Endothelial cell of umbilical vein (primary cell): Measurements from ENCODE around the gene VWCE. TPM values are rescaled to one million over a fixed set of nuclear protein-coding genes. Genes with fewer than 3 reads are reported as not detected.

ENCODE experiments used
- BruUV-seq: library from RNA; stranded (reverse); fragments of 400-500 nt; replicated peaks from 2 replicates; lab custom pipeline; 2021; lab: Mats Ljungman, UMichigan
- CTCF ChIA-PET: fragments of 300-600, 350-600 bp; sonication (Branson Sonifier 250); formaldehyde crosslinking; loops from one replicate; lab custom pipeline; 2021; ENCODE audit warnings: antibody characterized with exemption, inconsistent platforms; lab: Charles Lee
- POLR2A ChIA-PET: fragments of 300-600, 350-600 bp; sonication (Branson Sonifier 250); formaldehyde crosslinking; loops from one replicate; lab custom pipeline; 2021; ENCODE audit warnings: antibody characterized with exemption, inconsistent platforms; lab: Charles Lee
- DNase-seq: peaks from one replicate; pipeline ENCODE4 v3.0.0-alpha.2; 2011; ENCODE audit warnings: low read depth, low spot score
- FAIRE-seq: peaks from 2 replicates; lab custom pipeline; 2011; peaks lifted over from hg19 to GRCh38; lab: Jason Lieb, UNC
- H2AFZ ChIP-seq: 2 replicates; pipeline ENCODE4 v1.6.0; 2012; ENCODE audit warnings: low read depth, low read length, control low read depth, inconsistent platforms
- H3K27ac ChIP-seq: 2 replicates; pipeline ENCODE4 v1.5.1; 2011; ENCODE audit warnings: low read depth, mild to moderate bottlenecking, control low read depth, low read length, moderate library complexity; ENCODE audit not compliant: insufficient read depth
- H3K27me3 ChIP-seq, 2 experiments: 2 replicates each; pipeline versions ENCODE4 v1.6.0 to v1.6.1; 2011; ENCODE audit warnings: low read length in 2 of 2, mixed read lengths in 1 of 2; ENCODE audit not compliant: control insufficient read depth in 2 of 2, insufficient read depth in 2 of 2
- H3K36me3 ChIP-seq, 2 experiments: 2 replicates in 1 of 2; 3 replicates in 1 of 2; pipeline ENCODE4 v1.5.1; 2011; ENCODE audit warnings: low read length in 2 of 2, mild to moderate bottlenecking in 1 of 2, moderate library complexity in 1 of 2; ENCODE audit not compliant: control insufficient read depth in 2 of 2, insufficient read depth in 2 of 2; ENCODE audit errors: extremely low read depth in 1 of 2
- H3K4me1 ChIP-seq: 3 replicates; pipeline ENCODE4 v1.5.1; 2011; ENCODE audit warnings: mild to moderate bottlenecking, low read length; ENCODE audit not compliant: control insufficient read depth, insufficient read depth; ENCODE audit errors: extremely low read depth
- H3K4me2 ChIP-seq: 2 replicates; pipeline ENCODE4 v1.6.1; 2011; ENCODE audit warnings: low read length, control low read depth, mixed read lengths; ENCODE audit not compliant: insufficient read depth
- H3K4me3 ChIP-seq, 3 experiments: fragments of 200-600 bp in 1 of 3; sonication (generic), shearing (Covaris generic) in 1 of 3; replicated peaks in 1 of 3; 2 replicates each; pipeline ENCODE4 v1.5.1; 2011 to 2016; ENCODE audit warnings: control low read depth in 3 of 3, low read length in 3 of 3, mild to moderate bottlenecking in 2 of 3, inconsistent platforms in 1 of 3, low read depth in 1 of 3, moderate library complexity in 1 of 3; ENCODE audit not compliant: insufficient read depth in 1 of 3
- H3K79me2 ChIP-seq: 2 replicates; pipeline ENCODE4 v1.6.0; 2012; ENCODE audit warnings: low read length, inconsistent platforms; ENCODE audit not compliant: control insufficient read depth, insufficient read depth
- H3K9ac ChIP-seq: replicated peaks from 2 replicates; pipeline ENCODE3; 2011; ENCODE audit warnings: low read length, control low read depth; ENCODE audit not compliant: insufficient read depth; ENCODE audit errors: extremely low read depth
- H3K9me1 ChIP-seq: replicated peaks from 3 replicates; pipeline ENCODE4 v1.6.0; 2011; ENCODE audit warnings: mild to moderate bottlenecking, low read length; ENCODE audit not compliant: control insufficient read depth, insufficient read depth; ENCODE audit errors: extremely low read depth
- H3K9me3 ChIP-seq: replicated peaks from 2 replicates; pipeline ENCODE4 v1.5.1; 2012; ENCODE audit warnings: low read length, inconsistent platforms; ENCODE audit not compliant: control insufficient read depth, insufficient read depth
- H4K20me1 ChIP-seq: replicated peaks from 2 replicates; pipeline ENCODE3; 2011; ENCODE audit warnings: mild to moderate bottlenecking, low read length; ENCODE audit not compliant: control insufficient read depth, insufficient read depth; ENCODE audit errors: extremely low read depth
- CTCF ChIP-seq, 2 donors: IDR thresholded peaks; 1 replicate in 1 of 2; 2 replicates in 1 of 2; pipeline ENCODE4 v1.5.1; 2011; ENCODE audit warnings: low read length in 2 of 2, mild to moderate bottlenecking in 2 of 2, moderate library complexity in 2 of 2, control low read depth in 1 of 2, inconsistent platforms in 1 of 2, low read depth in 1 of 2; ENCODE audit not compliant: insufficient read depth in 1 of 2; ENCODE audit errors: extremely low read depth in 1 of 2
- EZH2 ChIP-seq: IDR thresholded peaks from 2 replicates; pipeline ENCODE4 v1.6.1; 2012; ENCODE audit warnings: borderline replicate concordance, low read depth, mild to moderate bottlenecking, moderate library complexity, low read length, inconsistent platforms; ENCODE audit not compliant: severe bottlenecking
- FOS ChIP-seq: IDR thresholded peaks from 2 replicates; pipeline ENCODE4 v1.6.1; 2011; ENCODE audit warnings: mild to moderate bottlenecking, low read length, moderate library complexity, borderline replicate concordance; ENCODE audit not compliant: insufficient read depth
- GATA2 ChIP-seq: IDR thresholded peaks from 2 replicates; pipeline ENCODE4 v1.7.0; 2011; ENCODE audit warnings: low read depth, mild to moderate bottlenecking, moderate library complexity, mixed read lengths, low read length; ENCODE audit not compliant: insufficient read length, insufficient read depth
- JUN ChIP-seq: IDR thresholded peaks from 2 replicates; pipeline ENCODE4 v1.6.1; 2011; ENCODE audit warnings: borderline replicate concordance, low read depth; ENCODE audit not compliant: insufficient read length, insufficient read depth
- MAX ChIP-seq: IDR thresholded peaks from 2 replicates; pipeline ENCODE4 v1.6.1; 2011; ENCODE audit not compliant: insufficient read depth, insufficient read length
- MYC ChIP-seq: IDR thresholded peaks from one replicate; pipeline ENCODE4 v1.6.1; 2011; ENCODE audit warnings: mild to moderate bottlenecking, low read depth, low read length
- POLR2A ChIP-seq: IDR thresholded peaks from 2 replicates; pipeline ENCODE4 v1.6.1; 2012; ENCODE audit warnings: low read depth, mild to moderate bottlenecking, control low read depth, low read length
- POLR2AphosphoS5 ChIP-seq: IDR thresholded peaks from 2 replicates; pipeline ENCODE4 v1.6.1; 2012; ENCODE audit warnings: low read depth, mild to moderate bottlenecking, control low read depth, low read length, moderate library complexity; ENCODE audit not compliant: insufficient read depth
- dilution Hi-C: fragments of 300-500 bp; cut with MboI; formaldehyde crosslinking; loops from one replicate; pipeline ENCODE4 v1.15.0; 2019; ENCODE audit warnings: low sequenced_read_pairs; ENCODE audit not compliant: extremely low pct_ligation_motif_present
- intact Hi-C: fragments of 100-400 bp; cut with micrococcal nuclease; formaldehyde crosslinking; loops from one replicate; pipeline ENCODE4 v1.10.0; 2022
- polyA plus RNA-seq, 4 experiments: library from polyadenylated mRNA; depleted of rRNA in 3 of 4; stranded (reverse) in 3 of 4; unstranded in 1 of 4; fragments of >200 nt; gene quantifications; 2 replicates each; pipeline versions ENCODE4 v1.2.1 to v1.2.3, GENCODE V29; 2011 to 2012; ENCODE audit warnings: missing spikeins in 1 of 4
- total RNA-seq: library from RNA; stranded (reverse); gene quantifications from 2 replicates; pipeline ENCODE4 v1.2.3, GENCODE V29; 2021

Gene VWCE
- total and polyA plus RNA-seq, 2 donors (not counting 3 experiments of a cell fraction or from before 2014, with no cell fraction given): 6.5 to 14.4 TPM

DNA sequence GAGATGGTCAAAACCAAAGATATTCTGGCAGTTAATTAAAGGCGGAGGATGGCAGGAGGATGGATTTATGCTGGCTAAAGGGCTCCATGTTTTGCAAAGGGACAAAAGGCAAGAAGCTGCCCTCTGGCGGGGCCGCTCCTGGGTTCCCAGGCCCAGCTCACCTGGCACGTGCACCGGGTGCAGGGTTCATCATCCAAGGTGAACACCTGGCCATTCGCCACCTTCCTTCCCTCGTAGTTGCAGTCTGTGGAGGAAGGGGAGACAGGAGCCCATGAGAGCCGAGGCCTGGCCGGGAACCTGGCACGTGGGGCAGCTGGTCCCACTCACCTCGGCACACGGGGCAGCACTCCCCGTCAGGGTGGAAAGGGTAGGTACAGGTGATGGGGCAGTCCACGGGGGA lies 30.3 kb downstream of the VWCE start:
- ChIA-PET POLR2A (no interaction called here), CTCF (interaction anchor here (1.0 to 1.1 kb wide), 2 partner anchors 17 to 121 kb away, joined by 3 to 5 read pairs; no protein-coding TSS in a partner anchor)
- Histone ChIP-seq H3K4me2 (no peak overlapping the region), H3K9me1 (no peaks in the 10 kb centered on the region), H3K27ac (no peak overlapping the region), H2AFZ (no peak overlapping the region), H3K9ac (no peak overlapping the region), H3K36me3 (no peaks in the 10 kb centered on the region), H3K9me3 (no peaks in the 10 kb centered on the region), H3K4me1 (no peaks in the 10 kb centered on the region), H3K4me3 (no peak overlapping the region), H3K27me3 (no peaks in the 10 kb centered on the region), H4K20me1 (no peaks in the 10 kb centered on the region), H3K79me2 (no peaks in the 10 kb centered on the region)
- intact Hi-C loops: no loop called here
- dilution Hi-C loops: no loop called here
- no TSS peak for BruUV-seq
- FAIRE-seq (no peak), DNase-seq (no peak)
- no peak for TF ChIP-seq JUN
- TF ChIP-seq MAX: no peak
- no peak for TF ChIP-seq POLR2A
- TF ChIP-seq EZH2: no peak
- no peak for TF ChIP-seq MYC
- TF ChIP-seq GATA2: no peak
- no peak for TF ChIP-seq FOS
- no peak for TF ChIP-seq POLR2AphosphoS5
- no peak for TF ChIP-seq CTCF (IDR thresholded peaks at IDR 0.05; ENCODE audit: extremely low read depth in 1 of 2, insufficient read depth in 1 of 2, low read depth in 1 of 2, low read length in 2 of 2)
